ENCODE measurements around the gene SYNDIG1.

The SYNDIG1 gene

DNA sequence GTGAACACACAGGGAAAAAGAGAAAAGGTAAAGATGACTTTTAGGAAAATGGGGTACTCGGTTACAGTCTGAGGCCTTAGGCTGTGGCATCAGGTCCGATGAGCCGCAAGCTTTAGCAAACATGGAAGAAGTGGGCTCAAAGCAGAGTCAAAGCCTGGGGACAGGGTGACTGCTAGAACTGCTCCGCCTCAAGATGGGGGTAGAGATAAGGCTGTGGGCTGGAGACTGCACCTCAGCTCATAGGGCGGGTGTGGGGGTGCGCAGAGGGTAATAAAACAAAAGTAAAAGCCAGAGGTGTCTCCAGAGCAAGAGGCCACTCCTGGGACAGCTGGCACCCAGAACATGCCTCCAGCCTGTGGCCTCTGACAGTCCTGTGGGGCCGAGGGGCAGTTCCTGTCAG lies 21.3 kb upstream of the SYNDIG1 start:
- no peak for DNase-seq

DNA sequence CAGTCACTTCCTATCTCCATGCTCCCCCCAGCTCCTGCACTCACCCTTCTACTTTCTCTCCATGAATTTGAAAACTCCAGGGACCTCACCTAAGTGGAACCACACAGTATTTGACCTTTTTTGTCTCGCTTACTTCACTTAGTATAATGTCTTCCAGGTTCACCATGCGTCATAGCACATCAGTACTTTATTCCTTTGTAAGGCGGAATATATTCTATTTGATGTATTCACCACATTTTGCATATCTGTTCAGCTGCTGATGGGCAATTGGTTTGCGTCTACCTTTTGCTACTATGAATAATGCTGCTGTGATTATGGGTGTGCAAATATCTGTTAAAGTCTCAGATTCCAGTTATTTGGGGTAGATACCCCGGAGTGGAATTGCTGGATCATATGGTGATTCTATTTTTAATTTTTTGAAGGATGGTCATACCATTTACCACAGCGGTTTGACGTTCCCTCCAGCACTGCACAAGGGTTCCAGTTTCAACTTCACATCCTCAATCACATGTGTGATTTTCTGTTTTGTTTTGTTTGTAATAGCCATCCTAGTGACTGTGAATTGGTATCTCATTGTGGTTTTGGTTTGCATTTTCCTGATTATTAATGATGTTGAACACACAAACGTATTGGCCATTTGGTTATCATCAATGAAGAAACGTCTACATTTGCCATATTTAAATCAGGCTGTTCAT lies 20.3 kb upstream of the SYNDIG1 start:
- no peak for DNase-seq

DNA sequence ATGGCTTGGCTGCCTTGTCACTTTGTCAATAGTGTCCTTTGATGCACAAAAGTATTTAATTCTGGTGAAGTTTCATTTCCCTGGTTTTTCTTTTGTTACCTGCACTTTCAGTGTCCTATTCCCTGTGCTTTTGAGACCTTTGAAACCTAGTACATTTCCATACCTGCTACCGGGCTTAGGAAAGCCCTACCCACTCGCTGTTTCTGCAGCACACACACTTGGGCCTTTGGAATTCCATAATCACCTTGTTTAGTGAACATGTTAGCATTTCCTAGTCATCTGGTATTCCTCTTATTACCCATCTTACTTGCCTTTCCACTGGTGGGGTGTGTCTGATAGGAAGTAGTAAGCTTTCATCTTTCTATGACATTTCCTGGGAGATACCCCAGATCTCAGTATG lies 19.3 kb upstream of the SYNDIG1 start:
- no peak for DNase-seq

DNA sequence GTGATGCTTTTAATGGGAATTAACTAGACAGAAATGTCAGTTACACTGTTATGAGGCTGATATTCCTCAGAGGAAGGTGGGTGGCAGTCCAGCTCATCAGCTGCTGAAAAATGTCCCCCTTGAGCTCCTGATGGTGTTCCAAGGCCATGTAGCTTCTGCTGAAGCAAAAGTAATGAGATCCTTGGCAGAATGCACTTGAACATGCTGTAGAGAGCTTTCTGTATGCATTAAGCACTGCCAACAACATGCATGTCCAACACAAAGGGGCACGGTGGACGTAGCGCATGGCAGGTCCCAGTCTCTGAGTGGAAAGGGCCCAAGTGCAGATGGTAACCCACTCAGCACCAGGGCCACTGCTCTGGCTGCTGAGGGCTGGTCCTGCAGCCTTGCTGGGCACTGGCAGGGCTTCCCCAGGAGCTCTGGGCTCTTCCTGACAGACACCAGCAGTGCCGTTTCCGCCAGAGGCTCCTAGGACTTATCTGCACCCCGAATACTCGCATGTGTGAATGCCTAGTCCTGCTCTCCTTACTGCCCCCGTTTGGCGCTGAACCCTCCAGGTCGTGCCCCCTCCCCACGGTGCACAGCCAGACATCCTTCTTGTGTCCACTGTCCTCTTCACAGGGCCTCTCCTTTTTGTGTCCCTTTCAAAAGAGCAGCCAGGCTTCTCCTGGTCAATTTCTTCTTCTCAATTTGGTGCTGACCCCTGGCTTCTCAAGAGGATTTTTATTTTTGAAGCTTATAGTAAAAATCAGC lies 18.6 kb upstream of the SYNDIG1 start:
- no peak for DNase-seq

DNA sequence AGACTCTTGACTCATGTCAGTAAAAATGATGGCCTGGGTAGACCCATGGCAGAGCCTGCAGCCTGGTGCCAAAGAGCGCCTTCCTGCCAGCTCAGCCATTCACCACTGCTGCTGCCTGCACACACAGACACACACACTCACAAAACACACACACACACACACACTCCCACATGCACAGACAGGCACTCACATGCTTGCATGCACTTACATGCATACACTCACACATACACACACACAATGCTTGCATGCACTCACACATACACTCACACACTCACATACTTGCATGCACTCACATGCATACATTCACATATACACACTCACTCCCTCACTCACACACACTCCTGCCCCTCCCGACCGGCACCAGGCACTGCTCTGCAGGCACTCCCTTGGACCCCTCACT lies 18.0 kb upstream of the SYNDIG1 start:
- DNase-seq, result no peak

DNA sequence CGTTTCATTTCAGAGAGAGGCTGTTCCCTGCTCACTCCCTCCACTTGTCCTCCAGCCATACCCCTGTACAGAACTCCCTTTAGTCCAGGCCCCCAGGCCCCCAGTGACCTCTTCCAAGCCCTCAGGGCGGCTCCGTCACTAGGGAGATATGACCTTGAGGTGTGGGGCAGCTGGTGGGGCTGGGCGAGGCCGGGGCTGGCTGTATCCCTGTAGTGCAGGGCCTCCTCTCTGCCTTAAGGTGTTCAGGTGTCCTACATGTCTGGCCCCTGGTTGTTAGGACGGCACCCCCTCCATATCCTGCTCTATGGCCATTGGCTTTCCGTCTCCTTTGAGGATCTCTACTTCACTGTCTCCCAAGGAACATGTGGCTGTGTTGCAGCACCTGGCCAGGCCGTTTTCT lies 17.4 kb upstream of the SYNDIG1 start:
- DNase-seq, result no peak

DNA sequence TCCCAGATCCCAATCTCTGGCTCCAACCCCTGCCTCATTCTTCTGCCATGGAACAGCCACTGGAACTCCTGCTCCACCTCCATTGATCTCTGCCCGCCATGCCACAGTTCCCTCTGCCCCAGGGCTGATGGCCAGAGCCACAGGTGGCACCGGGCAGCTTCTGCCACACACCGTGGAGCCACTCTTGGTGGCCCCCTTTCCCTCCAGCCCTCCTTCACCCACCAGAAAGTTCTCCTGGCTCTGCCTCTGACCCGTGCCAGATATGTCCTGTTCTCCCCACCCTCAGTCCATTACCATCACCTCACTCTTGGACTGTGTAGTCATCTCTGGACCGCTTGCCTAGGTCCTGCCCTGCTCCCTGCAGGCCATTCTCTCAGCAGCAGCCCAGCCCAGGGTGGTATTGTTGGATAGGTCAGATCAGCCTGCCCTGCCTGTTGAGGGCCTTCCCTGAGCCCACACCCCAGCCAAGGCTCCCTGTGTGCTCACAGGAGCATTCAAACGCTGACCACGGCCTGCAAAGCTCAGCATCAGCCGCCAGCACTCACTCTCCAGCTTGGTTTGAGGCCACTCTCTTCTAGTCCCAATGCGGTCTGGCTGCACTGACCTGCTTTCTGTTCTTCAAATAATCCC lies 16.8 kb upstream of the SYNDIG1 start:
- DNase-seq, result no peak

DNA sequence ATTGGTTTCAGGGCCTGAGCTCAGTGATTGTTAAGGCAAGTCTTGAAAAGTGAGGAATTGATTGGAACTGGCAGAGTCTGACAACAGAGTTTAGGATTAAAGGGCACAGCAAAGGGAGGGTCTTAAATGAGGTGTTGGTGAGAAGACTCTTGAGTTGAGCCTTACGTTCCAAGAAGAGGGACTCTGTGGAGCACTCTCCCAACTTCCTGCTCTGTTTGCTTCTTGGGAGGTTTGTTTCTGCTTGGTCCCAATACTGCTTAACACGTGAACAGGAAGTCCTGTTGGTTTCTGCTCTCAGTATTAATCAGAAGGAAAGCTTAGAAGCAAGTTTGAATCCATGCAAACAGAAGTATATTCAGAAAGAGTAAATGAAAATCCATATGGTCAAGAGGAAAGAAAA lies 15.6 kb upstream of the SYNDIG1 start:
- DNase-seq, result no peak

DNA sequence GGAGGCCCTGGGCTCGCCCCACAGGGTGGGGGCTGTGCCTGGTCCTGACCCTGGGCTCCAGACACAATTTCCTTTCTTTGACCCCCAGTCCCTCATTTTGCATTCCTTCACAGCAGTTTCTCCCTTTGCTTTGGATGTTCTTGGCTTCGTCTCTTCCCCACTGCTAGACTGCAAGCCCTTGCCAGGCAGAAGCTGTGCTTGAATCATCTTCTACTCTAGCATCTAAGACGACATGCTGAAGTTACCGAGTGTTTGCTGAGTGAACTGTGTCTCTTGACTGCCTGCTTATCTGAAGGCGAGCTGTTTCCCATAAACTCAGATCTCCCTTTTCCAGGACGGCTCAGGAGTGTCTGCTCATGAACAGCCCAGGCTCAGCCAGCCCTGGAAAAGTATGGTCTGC lies 14.3 kb upstream of the SYNDIG1 start:
- no peak for DNase-seq

DNA sequence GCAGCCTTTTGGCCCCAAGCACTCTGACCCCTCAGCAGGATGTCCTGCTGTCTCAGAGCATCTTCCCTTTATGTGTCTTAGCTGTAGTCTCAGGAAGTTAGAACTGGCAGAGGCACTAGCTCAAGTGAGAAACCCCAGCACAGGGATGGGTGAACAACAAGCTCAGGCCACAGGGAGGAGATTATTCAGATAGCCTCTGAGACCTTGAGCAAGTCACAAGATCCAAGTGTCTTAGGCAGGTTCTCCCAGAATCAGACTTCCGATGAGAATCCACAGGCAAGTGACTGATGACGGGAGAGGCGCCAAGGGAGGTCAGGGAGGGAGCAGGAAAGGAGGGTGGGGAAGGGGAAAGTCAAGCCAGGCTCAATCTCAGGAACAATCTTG lies 13.0 kb upstream of the SYNDIG1 start:
- DNase-seq, result no peak

DNA sequence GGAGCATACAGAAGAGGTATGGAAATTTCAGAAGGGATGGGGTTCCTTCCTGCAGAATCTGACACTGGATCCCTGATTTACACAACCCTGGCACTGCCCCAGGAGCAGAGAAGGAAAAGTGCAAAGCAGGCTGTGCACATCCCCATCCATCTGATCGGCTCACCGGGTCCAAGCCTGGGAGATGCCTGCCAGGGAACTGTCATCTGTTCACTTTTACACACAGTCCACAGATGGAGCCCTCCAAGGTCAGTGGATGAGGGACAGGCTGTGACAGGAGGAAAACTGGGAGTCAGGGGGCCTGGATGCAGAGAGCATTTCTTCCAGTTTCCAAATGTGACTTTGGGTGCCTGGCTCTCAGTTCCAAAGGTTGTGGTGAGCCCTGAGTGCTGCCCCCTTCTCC lies 11.0 kb upstream of the SYNDIG1 start:
- no peak for DNase-seq

DNA sequence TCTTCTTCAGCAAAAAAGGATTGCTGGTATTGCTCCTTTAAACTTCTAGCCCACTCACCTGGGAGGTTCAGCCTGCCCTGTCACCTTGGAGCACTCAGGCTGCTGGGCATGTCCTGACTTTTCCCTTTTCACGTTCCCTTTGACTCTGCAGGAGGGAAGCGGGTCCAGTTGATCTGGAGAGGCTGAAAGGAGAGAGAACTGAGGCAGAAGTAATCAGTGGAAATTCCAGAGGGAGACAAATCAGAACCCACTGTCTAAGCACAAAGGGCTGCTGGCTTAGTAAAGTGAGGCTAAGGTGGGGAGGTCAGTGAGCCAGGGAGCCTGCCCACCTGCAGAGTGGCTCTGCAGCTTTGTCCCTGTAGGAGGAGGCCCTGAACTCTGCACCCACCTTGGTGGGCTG lies 9.7 kb upstream of the SYNDIG1 start:
- no peak for DNase-seq

DNA sequence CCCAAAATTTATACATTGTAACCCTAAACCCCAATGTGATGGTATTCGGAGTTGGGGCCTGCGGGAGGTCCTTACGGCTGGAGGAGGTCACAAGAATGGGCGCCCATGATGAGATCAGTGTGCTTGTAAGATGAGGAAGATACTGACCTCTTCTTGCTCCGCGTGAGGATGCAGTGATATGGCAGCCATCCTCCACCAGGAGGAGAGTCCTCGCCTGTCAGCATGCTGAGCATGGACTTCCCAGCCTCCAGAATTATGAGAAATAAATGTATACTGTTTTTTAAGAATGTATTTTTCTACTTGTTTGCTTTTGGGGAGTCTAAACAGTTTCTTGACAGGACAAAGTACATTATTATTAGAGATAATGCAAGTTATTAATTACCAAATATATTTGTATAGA lies 8.7 kb upstream of the SYNDIG1 start:
- no peak for DNase-seq

DNA sequence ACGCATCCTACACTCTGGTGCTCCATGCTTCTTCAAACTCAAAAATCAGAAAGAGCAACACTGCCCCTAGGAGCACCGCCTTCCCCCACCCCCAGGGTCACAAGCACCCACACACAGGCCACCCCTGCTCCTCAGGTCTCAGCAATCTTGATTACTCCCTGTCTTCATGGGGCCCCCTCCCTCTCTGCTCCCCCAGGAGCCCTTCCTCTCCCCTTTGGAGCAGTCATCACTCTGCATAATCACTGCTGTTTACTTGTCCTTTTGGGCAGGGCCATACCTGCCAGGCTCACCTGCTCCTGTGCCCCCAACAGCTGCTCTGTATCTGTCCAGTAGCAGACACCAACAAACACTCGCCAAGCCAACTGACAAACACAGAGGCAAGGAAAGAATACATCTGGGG lies 7.6 kb upstream of the SYNDIG1 start:
- DNase-seq, result no peak

DNA sequence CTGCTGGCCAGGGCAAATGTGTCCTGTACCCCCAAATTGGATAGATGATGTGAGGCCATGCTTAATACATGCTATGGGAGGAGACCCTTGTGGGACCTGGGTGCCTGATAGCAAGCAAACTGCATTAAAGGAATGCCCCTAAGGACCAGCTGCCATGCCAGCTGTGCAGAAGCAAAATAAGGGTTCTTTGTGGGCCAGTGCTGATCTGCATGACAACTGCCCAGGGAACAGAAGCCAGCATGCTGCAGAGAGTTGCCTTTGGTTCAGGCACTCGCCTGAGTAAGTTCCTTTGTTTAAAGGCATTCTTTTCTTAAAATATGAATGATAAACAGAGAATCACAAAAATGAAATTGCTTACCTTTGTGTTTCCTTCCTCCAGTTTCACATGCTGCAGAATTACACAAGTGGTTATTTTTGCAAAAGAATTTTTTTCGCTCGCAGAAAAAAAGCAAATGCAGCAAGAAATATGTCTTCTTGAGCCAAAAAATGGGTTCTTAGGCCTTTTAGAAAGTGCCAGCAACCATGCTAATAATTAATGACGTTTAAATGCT lies 6.9 kb upstream of the SYNDIG1 start:
- no peak for DNase-seq

DNA sequence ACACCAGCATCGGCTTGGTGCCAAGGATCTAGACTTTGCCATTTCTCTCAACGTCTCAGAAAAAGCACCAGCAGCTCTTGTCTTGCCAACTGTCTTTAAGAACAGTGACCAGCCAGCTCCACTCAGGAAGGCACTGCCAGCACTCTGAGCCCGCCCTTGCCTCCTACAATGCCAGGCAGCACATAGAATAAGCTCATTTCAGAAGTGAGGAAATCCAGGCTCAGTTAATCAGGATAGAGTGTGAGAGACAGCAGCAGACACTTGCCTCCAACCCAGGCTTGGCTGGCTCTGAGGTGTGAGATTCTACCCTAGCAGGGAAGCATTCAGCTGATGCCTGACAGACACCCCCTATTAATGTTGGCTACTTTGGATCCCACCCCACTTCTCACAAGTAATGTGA lies 4.3 kb upstream of the SYNDIG1 start:
- DNase-seq, result no peak

DNA sequence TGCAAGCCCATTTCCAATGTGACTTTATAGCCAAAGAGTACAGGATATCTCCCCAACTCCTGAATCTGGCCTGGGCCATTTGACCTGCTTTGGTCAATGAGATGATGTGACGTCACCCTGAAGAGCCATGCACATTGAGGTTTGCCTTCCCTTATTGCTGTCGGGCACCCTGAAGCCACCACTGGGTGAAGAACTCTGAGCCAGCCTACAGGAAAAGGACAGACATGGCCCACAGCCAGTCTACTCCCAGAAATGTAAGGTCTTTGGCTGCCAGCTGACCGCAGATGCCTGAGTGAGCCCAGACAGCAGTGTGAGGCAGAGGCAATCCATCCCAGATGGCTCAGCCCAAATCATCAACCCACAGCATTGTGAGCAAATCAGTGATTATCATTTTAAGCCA lies 3.7 kb upstream of the SYNDIG1 start:
- DNase-seq, result no peak

DNA sequence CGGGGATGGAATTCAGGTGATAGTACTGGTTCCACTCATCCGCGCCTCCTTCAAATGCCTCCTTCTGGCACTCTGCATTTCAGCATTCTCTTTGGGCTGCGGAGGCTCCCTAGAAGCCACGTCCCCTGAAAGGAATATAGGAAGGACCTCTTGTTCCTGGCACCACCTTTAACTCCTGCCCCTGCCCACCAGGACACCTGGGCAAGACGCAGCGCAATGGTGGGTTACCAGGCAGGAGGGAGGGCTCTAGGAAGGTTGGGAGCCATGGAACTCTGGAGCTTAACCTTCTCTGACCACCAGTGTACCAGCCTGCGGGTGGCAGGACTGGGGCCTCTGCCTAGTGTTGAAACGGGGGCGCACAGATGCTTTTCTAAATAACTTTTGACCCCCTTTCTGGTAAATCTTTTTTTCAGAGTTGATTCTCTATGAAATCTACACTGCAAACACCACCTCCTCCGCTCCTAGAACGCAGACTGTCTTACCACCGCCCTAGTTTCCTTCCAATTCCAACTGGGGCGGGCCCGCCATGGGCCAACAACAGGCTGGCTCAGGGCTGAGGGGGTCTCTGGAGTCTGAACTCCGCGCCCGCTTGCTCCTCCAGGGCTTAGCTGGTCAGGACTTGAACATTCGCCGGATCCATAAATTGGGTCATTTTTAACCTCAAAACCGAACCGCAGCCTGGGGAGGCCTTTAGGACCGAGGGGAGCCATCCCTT lies 871 bp upstream of the SYNDIG1 start:
- DNase-seq, result no peak

DNA sequence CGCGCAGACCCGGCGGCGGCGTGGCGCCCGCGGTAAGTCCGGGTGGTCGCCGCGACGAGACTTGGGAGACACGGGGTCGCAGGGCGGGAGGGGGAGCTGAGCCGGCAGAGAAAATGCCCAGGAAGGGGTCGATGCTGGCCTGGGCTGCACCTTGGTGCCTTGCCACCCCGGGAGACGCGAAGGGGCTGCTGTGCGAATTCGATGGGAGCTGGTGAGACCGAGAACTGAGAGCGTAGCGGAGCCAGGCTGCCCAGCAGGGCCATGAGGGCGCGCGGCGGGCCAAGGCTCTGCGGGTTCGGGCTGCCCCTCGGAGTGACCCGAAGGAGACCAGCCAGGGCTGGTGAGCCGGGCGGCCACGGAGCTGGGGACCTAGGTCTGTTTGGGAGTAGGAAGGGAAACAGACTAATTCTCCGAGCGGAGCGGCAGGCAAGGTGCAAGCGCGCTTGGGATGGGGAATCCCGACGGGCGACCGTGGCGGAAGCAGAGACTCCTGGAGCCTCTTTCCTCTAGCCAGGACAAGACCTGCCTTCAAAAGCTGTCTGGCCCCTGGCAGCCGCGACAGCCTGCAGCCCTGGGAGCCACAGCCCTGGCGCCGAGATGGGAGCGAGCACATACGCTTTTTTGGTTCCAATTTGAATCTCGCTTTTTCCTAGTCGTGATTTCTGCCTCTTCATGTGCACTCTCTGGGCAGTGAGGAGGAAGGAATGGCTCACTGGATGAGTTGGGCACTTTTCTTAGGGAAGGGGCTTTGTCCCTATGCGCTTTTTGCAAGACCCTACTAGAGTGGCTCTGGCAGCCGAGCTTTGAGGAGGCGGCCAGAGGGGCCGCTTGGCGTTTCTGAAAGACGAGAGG lies 691 bp downstream of the SYNDIG1 start:
- no peak for DNase-seq

DNA sequence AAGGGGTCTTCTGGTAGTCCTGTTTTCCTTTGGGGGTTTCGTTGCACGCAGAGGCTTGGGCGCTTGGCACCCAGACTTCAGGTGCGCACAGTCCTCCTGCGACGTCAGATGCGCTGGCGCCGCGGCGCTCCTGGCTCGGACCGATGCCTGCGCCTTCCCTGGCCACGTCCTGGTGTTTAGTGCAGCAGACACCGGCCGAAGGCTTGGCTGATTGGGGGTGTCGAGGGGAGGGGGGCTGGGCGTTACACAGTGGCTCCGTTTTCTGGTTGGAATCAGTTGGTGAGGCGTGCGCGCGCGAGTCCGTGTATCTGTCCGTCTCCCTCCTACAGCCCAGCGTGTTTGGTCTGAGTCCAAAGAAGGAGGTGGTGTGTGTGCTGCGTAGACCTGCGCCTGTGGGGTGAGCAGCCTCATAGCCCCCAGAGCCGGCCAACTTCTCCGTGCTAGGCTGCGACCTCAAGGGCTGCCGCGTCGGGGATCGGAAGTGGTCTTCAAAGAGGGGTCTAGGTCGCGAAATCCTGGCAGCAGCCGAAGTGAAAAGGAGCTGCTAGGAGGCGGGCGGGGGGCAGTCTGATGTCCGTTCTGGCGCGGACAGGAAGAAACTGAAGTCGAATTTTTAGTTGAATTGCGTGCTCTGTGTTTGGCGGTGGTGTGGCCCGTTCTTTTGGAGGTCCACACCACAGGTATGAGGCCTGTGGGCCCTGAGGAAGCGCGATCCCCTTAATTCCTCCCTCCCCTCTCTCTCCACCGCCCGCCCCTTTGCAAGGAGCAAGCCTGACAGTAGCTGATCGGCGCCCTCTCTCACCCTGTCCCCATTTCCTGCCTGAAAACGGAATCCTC lies 1.5 kb downstream of the SYNDIG1 start:
- no peak for DNase-seq

DNA sequence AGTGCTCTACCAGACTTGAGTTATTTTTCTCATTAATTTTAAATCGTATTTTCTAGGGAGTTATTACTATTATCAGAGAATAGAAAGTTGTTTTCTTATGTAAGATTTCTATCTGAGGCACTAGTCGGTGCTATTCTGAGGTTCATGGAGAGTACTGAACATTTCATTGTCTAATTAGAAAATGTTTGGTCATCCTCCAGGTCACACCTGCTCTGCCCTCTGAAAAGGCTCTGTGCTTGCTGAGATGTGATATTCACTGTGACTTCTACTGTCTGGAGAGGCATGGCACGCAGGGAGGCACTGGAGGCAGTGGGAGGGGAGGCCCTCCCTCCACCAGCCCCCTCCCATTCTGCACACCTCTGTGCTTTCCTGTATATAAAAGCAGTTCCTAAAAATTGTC lies 3.0 kb downstream of the SYNDIG1 start:
- no peak for DNase-seq

Data from inflammatory macrophage treated with lipopolysaccharide for 4 hours (primary cell).